ENCODE results near the gene TUBGCP6. TPM values are rescaled to one million over a fixed set of nuclear protein-coding genes. Genes with fewer than 3 reads are reported as not detected.
A peak's percentile ranks its signal among the peaks of the same experiment; 100 is the strongest.

The TUBGCP6 gene
- polyA plus RNA-seq, 1 donor from 2014 or later: 74.5 TPM

GRCh38 chr22:50186761-50187523 is 57.9 kb downstream of the TUBGCP6 start:
- Histone ChIP-seq H3K79me2 (replicated peaks; ENCODE audit: insufficient read depth, low read length) (peaks cover 2% of the 10 kb centered on the region), H3K27me3 (ENCODE audit: insufficient read depth, low read depth, low read length) (no peaks in the 10 kb centered on the region), H3K36me3 (ENCODE audit: insufficient read depth, low read length) (no peaks in the 10 kb centered on the region), H2AFZ (ENCODE audit: low read depth, low read length) (no peak overlapping the region), H3K4me3 (ENCODE audit: low read length) (peak overlapping the region; percentile 71), H4K20me1 (ENCODE audit: insufficient read depth) (no peaks in the 10 kb centered on the region), H3F3A (ENCODE audit: insufficient read depth, low read length, poor library complexity, severe bottlenecking) (no peaks in the 10 kb centered on the region), H3K9ac (ENCODE audit: low read length) (peak overlapping the region; percentile 62), H3K9me2 (ENCODE audit: insufficient read depth, low read length) (no peaks in the 10 kb centered on the region), H3K9me3 (ENCODE audit: low read length) (no peaks in the 10 kb centered on the region), H3K27ac (ENCODE audit: low read length) (no peak overlapping the region), H3K4me2 (ENCODE audit: low read length) (peak overlapping the region; percentile 91)
- TF ChIP-seq REST (IDR thresholded peaks at IDR 0.05; ENCODE audit: borderline replicate concordance) (no peak), SMC3 (conservative IDR thresholded peaks at IDR 0.05; ENCODE audit: poor library complexity) (no peak), RAD21 (conservative IDR thresholded peaks at IDR 0.05) (no peak), TAF1 (IDR thresholded peaks at IDR 0.05; ENCODE audit: low read depth) (no peak)

GRCh38 chr22:50186181-50186714 is 58.6 kb downstream of the TUBGCP6 start:
- Histone ChIP-seq H3K9me3 (ENCODE audit: low read length) (no peaks in the 10 kb centered on the region), H3K9me2 (ENCODE audit: insufficient read depth, low read length) (no peaks in the 10 kb centered on the region), H2AFZ (ENCODE audit: low read depth, low read length) (no peak overlapping the region), H3K27ac (ENCODE audit: low read length) (no peak overlapping the region), H3F3A (ENCODE audit: insufficient read depth, low read length, poor library complexity, severe bottlenecking) (no peaks in the 10 kb centered on the region), H3K27me3 (ENCODE audit: insufficient read depth, low read depth, low read length) (no peaks in the 10 kb centered on the region), H3K79me2 (replicated peaks; ENCODE audit: insufficient read depth, low read length) (peaks cover 2% of the 10 kb centered on the region), H3K9ac (ENCODE audit: low read length) (peak overlapping the region; percentile 62), H3K36me3 (ENCODE audit: insufficient read depth, low read length) (no peaks in the 10 kb centered on the region), H3K4me2 (ENCODE audit: low read length) (peak overlapping the region; percentile 91), H4K20me1 (ENCODE audit: insufficient read depth) (no peaks in the 10 kb centered on the region), H3K4me3 (ENCODE audit: low read length) (peak overlapping the region; percentile 71)
- TF ChIP-seq RAD21 (conservative IDR thresholded peaks at IDR 0.05) (no peak), REST (IDR thresholded peaks at IDR 0.05; ENCODE audit: borderline replicate concordance) (no peak), POLR2AphosphoS5 (IDR thresholded peaks at IDR 0.05) (no peak), TAF1 (IDR thresholded peaks at IDR 0.05; ENCODE audit: low read depth) (no peak), SMC3 (conservative IDR thresholded peaks at IDR 0.05; ENCODE audit: poor library complexity) (no peak), EP300 (conservative IDR thresholded peaks at IDR 0.05; ENCODE audit: poor library complexity, severe bottlenecking) (no peak), MXI1 (conservative IDR thresholded peaks at IDR 0.05; ENCODE audit: poor library complexity, severe bottlenecking) (no peak), EZH2 (IDR thresholded peaks at IDR 0.05; ENCODE audit: borderline replicate concordance, insufficient read depth, low read length, poor library complexity, severe bottlenecking) (no peak), CTCF (IDR thresholded peaks at IDR 0.05; ENCODE audit: poor library complexity, severe bottlenecking) (no peak)

Data from neural cell (in vitro differentiated cells).